Keratinocyte (primary cell): ENCODE measurements around the gene MIER2. TPM values are rescaled to one million over a fixed set of nuclear protein-coding genes. Genes with fewer than 3 reads are reported as not detected.

ENCODE experiments used
- DNase-seq: peaks from one replicate; pipeline ENCODE4 v3.0.0-alpha.2; 2011; ENCODE audit warnings: low read depth, missing footprints, low spot score
- FAIRE-seq: peaks from 2 replicates; lab custom pipeline; 2011; peaks lifted over from hg19 to GRCh38; lab: Jason Lieb, UNC
- H2AFZ ChIP-seq: 2 replicates; pipeline ENCODE4 v1.6.0; 2012; ENCODE audit warnings: low read length, control low read depth, inconsistent platforms; ENCODE audit not compliant: control insufficient read depth
- H3K27ac ChIP-seq: 2 replicates; pipeline ENCODE4 v1.5.1; 2011; ENCODE audit warnings: low read length; ENCODE audit not compliant: control insufficient read depth, insufficient read depth
- H3K27me3 ChIP-seq: 3 replicates; pipeline ENCODE4 v1.6.0; 2011; ENCODE audit warnings: low read length; ENCODE audit not compliant: control insufficient read depth, insufficient read depth; ENCODE audit errors: extremely low read depth
- H3K36me3 ChIP-seq, 2 experiments: 2 replicates in 1 of 2; 3 replicates in 1 of 2; pipeline ENCODE4 v1.5.1; 2011; ENCODE audit warnings: low read length in 2 of 2, mild to moderate bottlenecking in 1 of 2; ENCODE audit not compliant: control insufficient read depth in 2 of 2, insufficient read depth in 2 of 2; ENCODE audit errors: extremely low read depth in 1 of 2
- H3K4me1 ChIP-seq: 3 replicates; pipeline ENCODE4 v1.5.1; 2011; ENCODE audit warnings: low read length; ENCODE audit not compliant: control insufficient read depth, insufficient read depth; ENCODE audit errors: extremely low read depth
- H3K4me2 ChIP-seq: 3 replicates; pipeline ENCODE4 v1.6.0; 2011; ENCODE audit warnings: low read depth, low read length; ENCODE audit not compliant: control insufficient read depth, insufficient read depth; ENCODE audit errors: extremely low read depth
- H3K4me3 ChIP-seq, 3 experiments: fragments of 200-600 bp in 1 of 3; sonication (generic) in 1 of 3; 2 replicates in 2 of 3; 3 replicates in 1 of 3; pipeline ENCODE4 v1.5.1; 2011 to 2016; ENCODE audit warnings: low read length in 3 of 3, mild to moderate bottlenecking in 3 of 3, control low read depth in 2 of 3, inconsistent platforms in 1 of 3, low read depth in 1 of 3, mixed read lengths in 1 of 3, mixed run types in 1 of 3, moderate library complexity in 1 of 3; ENCODE audit not compliant: control insufficient read depth in 2 of 3, insufficient read depth in 2 of 3; ENCODE audit errors: extremely low read depth in 1 of 3
- H3K79me2 ChIP-seq: 2 replicates; pipeline ENCODE4 v1.6.0; 2012; ENCODE audit warnings: low read length; ENCODE audit not compliant: control insufficient read depth, insufficient read depth
- H3K9ac ChIP-seq: 3 replicates; pipeline ENCODE4 v1.6.0; 2011; ENCODE audit warnings: low read length; ENCODE audit not compliant: control insufficient read depth, insufficient read depth; ENCODE audit errors: extremely low read depth
- H3K9me1 ChIP-seq: 3 replicates; pipeline ENCODE4 v1.6.0; 2011; ENCODE audit warnings: low read length; ENCODE audit not compliant: control insufficient read depth, insufficient read depth; ENCODE audit errors: extremely low read depth
- H3K9me3 ChIP-seq: 2 replicates; pipeline ENCODE4 v1.5.1; 2012; ENCODE audit warnings: low read depth, low read length; ENCODE audit not compliant: control insufficient read depth
- H4K20me1 ChIP-seq: 3 replicates; pipeline ENCODE4 v1.6.0; 2011; ENCODE audit warnings: low read length; ENCODE audit not compliant: control insufficient read depth, insufficient read depth; ENCODE audit errors: extremely low read depth
- CTCF ChIP-seq, 3 experiments: IDR thresholded peaks in 1 of 3; conservative IDR thresholded peaks in 1 of 3; optimal IDR thresholded peaks in 1 of 3; 2 replicates in 2 of 3; 3 replicates in 1 of 3; pipeline versions ENCODE3 to v1.5.1; 2011; ENCODE audit warnings: low read length in 3 of 3, mild to moderate bottlenecking in 3 of 3, moderate library complexity in 2 of 3, control low read depth in 1 of 3, inconsistent platforms in 1 of 3; ENCODE audit not compliant: insufficient read depth in 2 of 3; ENCODE audit errors: extremely low read depth in 1 of 3
- EZH2 ChIP-seq: IDR thresholded peaks from one replicate; pipeline ENCODE4 v1.6.1; 2012; ENCODE audit warnings: inconsistent platforms, mild to moderate bottlenecking, low read length, moderate library complexity
- dilution Hi-C: fragments of 300-500 bp; cut with MboI; formaldehyde crosslinking; loops from one replicate; pipeline ENCODE4 v1.7.0; 2020; ENCODE audit warnings: low sequenced_read_pairs; ENCODE audit not compliant: extremely low pct_ligation_motif_present
- polyA plus RNA-seq, 5 experiments: library from polyadenylated mRNA; depleted of rRNA in 3 of 5; stranded (reverse) in 3 of 5; stranded (forward) in 1 of 5; unstranded in 1 of 5; fragments of >200 nt; gene quantifications; 1 replicate in 1 of 5; 2 replicates in 3 of 5; 3 replicates in 1 of 5; pipeline versions ENCODE4 v1.2.1 to v1.2.3, GENCODE V29; 2011 to 2012; ENCODE audit warnings: missing spikeins in 2 of 5, low read depth in 1 of 5, low replicate concordance in 1 of 5

MIER2 gene
- polyA plus RNA-seq, 1 donor (not counting 4 experiments of a cell fraction or from before 2014, with no cell fraction given): 16.3 TPM

- no peak for TF ChIP-seq CTCF (optimal IDR thresholded peaks at IDR 0.05 in 1 of 3, IDR thresholded peaks at IDR 0.05 in 1 of 3, conservative IDR thresholded peaks at IDR 0.05 in 1 of 3; ENCODE audit: extremely low read depth in 1 of 3, insufficient read depth in 2 of 3, low read length in 3 of 3)
- no peak for TF ChIP-seq EZH2
- Histone ChIP-seq H3K36me3 (peaks cover 22 to 44% of the 10 kb centered on the region in 2 experiments), H3K4me1 (no peaks in the 10 kb centered on the region), H3K27ac (no peak overlapping the region), H3K9me1 (no peaks in the 10 kb centered on the region), H3K9me3 (no peaks in the 10 kb centered on the region), H3K27me3 (no peaks in the 10 kb centered on the region), H2AFZ (no peak overlapping the region), H3K4me3 (no peak overlapping the region), H3K9ac (no peak overlapping the region), H3K79me2 (peaks cover 17% of the 10 kb centered on the region), H4K20me1 (peaks cover 5% of the 10 kb centered on the region), H3K4me2 (no peak overlapping the region)
- FAIRE-seq (no peak), DNase-seq (no peak)
- dilution Hi-C loops: no loop called here
These were observed 32.8 kb downstream of the MIER2 start for GRCh38 chr19:311813-312261.

- no peak overlapping the region for H3K4me2 ChIP-seq
- TF ChIP-seq EZH2 (no peak), CTCF (optimal IDR thresholded peaks at IDR 0.05 in 1 of 3, IDR thresholded peaks at IDR 0.05 in 1 of 3, conservative IDR thresholded peaks at IDR 0.05 in 1 of 3; ENCODE audit: extremely low read depth in 1 of 3, insufficient read depth in 2 of 3, low read length in 3 of 3) (no peak)
- H3K36me3 ChIP-seq: peaks cover 27 to 42% of the 10 kb centered on the region in 2 experiments
- peaks cover 17% of the 10 kb centered on the region for H3K79me2 ChIP-seq
- H3K4me3 ChIP-seq: no peak overlapping the region
- H3K27ac ChIP-seq: no peak overlapping the region
- H3K9me1 ChIP-seq: no peaks in the 10 kb centered on the region
- no peaks in the 10 kb centered on the region for H3K9me3 ChIP-seq
- dilution Hi-C loops: no loop called here
- H2AFZ ChIP-seq: no peak overlapping the region
- no peak for DNase-seq
- H4K20me1 ChIP-seq: peaks cover 5% of the 10 kb centered on the region
- H3K27me3 ChIP-seq: no peaks in the 10 kb centered on the region
- no peak for FAIRE-seq
- no peak overlapping the region for H3K9ac ChIP-seq
- H3K4me1 ChIP-seq: no peaks in the 10 kb centered on the region
These were observed 33.7 kb downstream of the MIER2 start for GRCh38 chr19:310781-311496.
